GM21786 (cell line): ENCODE measurements around the gene DPP9.

Source experiments
- ATAC-seq: cut with Tn5 transposase; IDR thresholded peaks from one replicate; pipeline ENCODE4 v1.9.1; 2021; ENCODE audit not compliant: unreplicated experiment

DPP9 gene

GRCh38 chr19:4710281-4710600 is 13.4 kb downstream of the DPP9 start:
- ATAC-seq: no peak

GRCh38 chr19:4709440-4710280 is 14.0 kb downstream of the DPP9 start:
- no peak for ATAC-seq

- ATAC-seq: no peak
Measured at GRCh38 chr19:4707956-4708650, 15.5 kb downstream of the DPP9 start.

GRCh38 chr19:4707322-4707721 is 16.3 kb downstream of the DPP9 start:
- no peak for ATAC-seq

GRCh38 chr19:4705413-4706131 is 18.1 kb downstream of the DPP9 start:
- ATAC-seq: no peak

GRCh38 chr19:4704317-4704673 is 19.3 kb downstream of the DPP9 start:
- no peak for ATAC-seq

DNA sequence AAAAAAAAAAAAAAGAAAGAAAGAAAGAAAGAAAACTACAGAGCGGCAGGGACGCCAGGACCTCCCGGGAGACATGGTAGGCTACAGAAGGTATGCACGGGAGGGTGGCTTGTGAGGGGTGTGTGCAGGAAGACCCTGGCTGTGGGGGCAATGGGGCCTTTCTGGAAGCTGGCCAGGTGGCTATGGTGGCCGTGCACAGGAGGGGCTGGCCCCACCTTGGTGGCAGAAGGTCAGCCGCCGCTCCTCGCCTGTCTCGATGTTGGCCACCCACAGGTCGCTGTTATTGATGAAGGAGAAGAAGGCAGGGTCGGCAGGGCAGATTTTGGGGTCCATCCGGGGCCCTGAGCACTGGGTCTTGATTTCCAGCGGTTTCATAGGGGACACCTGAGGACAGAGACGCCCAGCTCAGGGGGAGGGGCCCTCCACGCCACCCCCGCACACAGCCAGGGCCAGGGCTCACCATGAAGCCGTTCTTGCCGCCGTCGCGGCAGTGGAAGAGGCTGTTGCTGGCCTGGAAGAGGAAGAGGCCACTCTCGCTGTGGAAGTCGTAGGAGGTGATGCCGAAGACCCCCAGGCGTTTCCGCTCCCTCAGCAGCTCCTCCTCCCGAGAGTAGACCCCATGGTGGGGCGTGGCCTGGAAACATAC is 19.8 kb downstream of the DPP9 start:
- no peak for ATAC-seq

DNA sequence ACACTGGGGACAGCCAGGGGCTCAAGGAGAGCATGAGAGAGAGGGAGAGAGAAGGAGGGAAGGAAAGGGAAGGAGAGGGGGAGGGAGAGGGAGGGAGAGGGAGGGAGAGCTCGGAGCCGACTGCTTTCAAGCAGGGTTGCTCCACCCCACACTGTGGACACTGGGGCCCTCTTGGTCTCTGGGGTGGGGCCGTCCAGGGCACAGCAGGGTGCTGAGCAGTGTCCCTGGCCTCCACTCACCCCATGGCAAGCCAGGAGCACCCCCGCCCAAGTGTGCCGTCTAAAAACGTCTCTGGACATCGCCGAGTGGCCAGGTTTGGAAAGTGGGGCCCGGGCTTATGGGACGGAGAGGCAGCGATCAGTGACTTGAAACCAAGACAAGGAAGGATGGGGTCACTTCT is 20.9 kb downstream of the DPP9 start:
- ATAC-seq: no peak

GRCh38 chr19:4701557-4701956 is 22.1 kb downstream of the DPP9 start:
- ATAC-seq: no peak

- ATAC-seq: no peak
Measured at GRCh38 chr19:4700693-4700970, 23.0 kb downstream of the DPP9 start.

DNA sequence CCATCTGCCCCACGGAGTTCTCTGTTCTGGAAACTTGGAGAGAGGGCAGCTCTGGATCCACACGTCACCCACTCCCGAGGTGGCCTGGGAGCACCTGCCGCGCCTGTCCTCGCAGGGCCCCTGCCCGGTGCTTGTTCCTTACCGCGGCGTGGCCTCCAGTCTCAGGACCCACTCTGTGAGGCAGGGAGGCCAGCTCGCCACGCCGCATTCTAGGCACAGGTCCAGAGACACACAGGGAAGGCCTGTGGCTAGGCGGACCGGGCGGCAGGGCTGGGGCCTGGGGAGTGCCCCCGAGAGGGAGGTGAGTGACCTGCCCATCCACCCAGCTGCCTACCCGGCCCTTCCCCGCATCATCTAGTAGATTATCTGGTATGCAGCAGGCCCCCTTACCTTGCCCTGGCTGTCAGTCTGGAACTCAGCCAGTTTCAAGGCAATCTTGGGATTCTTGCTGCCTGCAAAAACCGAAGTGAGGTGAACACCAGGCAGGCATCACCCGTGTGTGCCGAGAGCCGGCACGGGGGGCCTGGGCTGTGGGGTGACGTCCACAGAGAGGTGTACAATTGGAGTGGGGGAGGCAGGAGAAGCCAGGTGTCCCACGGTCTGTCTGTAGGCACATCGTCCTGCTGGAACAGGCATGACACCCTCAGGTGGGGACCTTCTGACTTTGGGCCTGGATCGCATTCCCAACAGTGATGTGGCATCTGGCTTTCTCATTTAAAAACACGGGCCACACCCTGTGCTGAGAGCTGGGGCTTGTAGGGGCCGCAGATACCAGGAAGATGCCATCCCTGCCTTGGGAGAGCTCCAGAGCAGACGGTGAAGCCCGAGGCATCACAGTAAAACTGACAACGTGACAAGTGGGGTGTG is 23.6 kb downstream of the DPP9 start:
- no peak for ATAC-seq

DNA sequence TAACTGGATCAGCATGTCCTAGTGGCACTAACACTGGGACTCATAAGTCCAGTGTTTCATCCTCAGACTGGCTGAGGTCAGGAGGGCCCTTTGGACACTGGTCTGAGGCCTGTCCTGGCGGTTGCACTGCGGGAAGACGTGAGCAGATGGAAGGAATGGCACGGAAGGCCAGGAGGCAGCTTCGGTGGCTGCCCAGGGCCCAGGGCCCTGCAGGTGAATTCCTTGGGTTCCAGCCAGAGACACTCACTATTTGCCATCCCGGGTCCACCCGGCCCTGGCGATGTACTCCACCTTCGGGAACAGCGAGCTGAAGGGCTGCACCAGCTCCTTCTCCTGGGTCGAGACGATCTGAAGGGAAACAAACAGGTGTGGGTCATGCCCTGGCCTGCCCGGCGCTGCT is 26.3 kb downstream of the DPP9 start:
- ATAC-seq: no peak

DNA sequence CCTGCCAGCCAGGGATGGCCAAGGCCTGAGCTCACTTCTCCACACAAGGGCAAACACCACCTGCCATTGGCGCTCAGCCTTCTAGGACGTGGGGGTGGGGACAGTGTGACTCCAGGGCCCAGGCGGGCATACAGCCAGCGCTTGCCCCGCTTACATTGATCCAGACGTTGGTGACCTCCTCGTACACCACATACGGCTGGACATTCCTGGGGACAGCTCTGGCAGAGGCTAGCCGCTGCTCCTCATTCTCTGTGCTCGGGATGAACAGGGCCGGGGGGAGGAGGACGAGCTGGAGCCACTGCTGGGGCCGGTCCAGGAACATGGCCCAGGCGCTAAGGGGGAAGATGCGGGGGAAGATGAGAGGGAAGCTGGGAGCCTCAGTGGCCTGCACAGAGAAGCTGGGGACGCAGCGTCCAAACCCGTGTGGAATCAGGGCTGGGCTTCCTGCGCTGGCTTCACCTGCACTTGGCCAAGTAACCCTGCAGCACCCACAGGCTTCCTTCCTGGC is 28.4 kb downstream of the DPP9 start:
- ATAC-seq: no peak

DNA sequence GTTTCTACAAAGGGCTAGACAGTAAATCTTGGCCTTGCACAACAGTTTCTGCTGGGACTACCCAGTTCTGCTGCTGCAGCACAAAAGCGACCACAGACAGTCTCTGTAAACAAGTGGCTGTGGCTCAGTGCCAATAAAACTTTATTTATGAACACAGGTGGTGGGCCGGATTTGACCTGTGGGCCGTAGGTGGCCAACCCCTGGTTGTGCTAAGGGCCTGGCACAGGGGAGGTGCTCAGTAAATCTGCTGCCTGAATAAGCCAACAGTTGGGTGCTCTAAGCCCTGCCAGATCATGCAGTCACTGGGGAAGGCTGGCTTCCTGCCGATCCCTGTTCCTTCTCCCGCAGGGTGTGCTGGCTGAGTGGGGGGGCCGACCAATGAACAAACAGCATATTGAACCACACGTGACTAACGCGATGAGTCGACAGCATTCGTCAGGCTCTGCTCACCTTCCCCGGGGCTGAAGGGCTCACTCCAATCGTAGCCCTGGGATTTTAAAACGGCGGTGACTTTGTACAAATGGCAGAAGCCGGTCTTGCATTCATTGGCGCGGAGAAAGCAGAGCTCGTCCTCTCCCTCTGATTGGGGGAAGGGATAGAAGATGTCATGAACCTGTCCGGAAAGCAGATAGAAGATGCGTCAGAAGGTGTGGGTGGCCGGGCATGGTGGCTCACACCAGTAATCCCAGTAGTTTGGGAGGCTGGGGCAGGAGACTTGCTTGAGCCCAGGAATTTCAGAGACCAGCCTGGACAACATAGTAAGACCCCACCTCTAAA is 29.2 kb downstream of the DPP9 start:
- no peak for ATAC-seq

DNA sequence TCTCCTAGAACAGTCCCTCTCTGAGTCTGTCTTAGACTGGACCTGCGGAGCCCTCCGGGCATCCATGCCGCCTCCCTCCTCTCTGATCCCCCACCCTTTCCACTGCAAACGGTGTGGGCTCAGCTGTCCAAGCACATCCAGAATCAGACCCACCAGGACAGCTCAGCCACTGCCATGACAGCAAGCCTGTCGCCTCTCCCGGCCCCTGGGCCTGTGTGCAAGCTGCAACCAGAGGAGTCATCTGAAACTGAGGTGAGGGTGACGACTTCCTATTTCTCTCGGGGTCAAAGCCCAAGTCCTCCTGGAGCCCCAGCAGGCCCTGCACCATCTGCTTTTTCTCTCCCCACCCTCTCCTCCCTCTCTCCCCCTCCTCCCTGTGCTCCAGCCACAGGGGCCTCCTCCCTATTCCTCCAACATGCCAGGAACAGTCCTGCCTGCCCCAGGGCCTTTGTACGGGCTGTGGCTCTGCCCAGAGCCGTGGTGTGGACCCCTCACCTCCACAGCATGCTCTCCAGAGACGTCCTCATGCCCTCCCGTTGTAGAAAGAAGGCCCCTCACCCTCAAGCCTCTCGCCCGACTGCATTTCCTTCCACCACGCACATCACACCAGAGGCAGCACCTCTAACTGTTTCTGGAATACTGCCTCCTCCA is 30.0 kb downstream of the DPP9 start:
- ATAC-seq: no peak

GRCh38 chr19:4693078-4693350 is 30.6 kb downstream of the DPP9 start:
- ATAC-seq: no peak

GRCh38 chr19:4692251-4693077 is 31.2 kb downstream of the DPP9 start:
- ATAC-seq: no peak

DNA sequence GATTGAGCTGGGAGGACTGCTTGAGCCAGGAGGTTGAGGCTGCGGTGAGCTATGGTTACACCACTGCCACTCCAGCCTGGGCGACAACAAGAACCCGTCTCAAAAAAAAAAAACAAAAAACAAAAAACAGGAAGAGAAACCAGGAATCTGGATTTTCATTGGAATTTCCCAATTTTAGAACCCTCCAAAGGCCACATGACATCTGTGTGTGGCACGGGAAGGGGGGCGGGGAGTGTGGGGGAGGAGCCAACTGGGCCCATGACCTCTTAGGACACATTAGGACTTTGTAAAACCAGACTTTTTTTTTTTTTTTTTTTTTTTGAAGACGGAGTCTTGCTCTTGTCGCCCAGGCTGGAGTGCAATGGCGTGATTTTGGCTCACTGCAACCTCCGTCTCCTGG is 32.3 kb downstream of the DPP9 start:
- ATAC-seq: no peak

- ATAC-seq: no peak
Measured at GRCh38 chr19:4690361-4690760, 33.3 kb downstream of the DPP9 start.
